GM18505 (cell line): ENCODE results near the gene SAP30BP.

ENCODE experiments used
- ATAC-seq: cut with Tn5 transposase; IDR thresholded peaks from one replicate; pipeline ENCODE4 v1.9.1; 2021; ENCODE audit not compliant: unreplicated experiment
- POLR2A ChIP-seq: IDR thresholded peaks from 4 replicates; pipeline ENCODE4 v1.6.1; 2011; ENCODE audit warnings: borderline replicate concordance; ENCODE audit not compliant: insufficient read depth, insufficient read length; ENCODE audit errors: extremely low read depth

Gene SAP30BP

DNA sequence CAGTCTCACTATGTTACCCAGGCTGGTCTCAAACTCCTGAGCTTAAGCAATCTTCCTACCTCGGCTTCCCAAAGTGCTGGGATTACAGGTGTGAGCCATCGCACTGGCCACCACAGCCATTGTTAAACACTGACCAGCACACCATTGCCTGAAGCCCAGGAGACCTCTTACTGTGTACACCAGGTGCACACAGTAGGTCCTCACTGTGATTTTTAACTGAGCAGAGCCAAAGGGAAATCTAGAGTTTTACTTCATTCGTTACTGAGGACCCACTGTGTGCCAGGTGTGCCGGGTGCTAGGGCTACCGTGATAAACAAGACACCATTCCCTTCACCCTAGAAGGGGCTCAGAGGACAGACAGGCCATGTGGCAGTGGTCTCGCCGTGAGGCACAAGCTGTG, 58.4 kb downstream of the SAP30BP start:
- no peak for ATAC-seq

DNA sequence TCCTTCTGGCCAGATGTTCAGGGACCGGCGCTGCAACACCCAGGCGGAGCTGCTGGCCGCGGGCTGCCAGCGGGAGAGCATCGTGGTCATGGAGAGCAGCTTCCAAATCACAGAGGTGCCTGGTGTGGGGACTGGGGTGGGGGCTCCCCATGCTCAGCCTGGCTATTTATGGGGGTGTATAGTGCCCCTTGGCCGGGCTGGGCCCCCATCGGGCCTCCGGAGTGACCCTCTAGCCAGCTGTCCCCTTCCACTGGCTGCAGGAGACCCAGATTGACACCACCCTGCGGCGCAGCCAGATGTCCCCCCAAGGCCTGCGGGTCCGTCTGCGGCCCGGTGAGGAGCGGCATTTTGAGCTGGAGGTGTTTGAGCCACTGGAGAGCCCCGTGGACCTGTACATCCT, 60.3 kb downstream of the SAP30BP start:
- no peak for TF ChIP-seq POLR2A
- ATAC-seq: no peak

More for the DNA sequence above, 58.4 kb downstream of the SAP30BP start:
- TF ChIP-seq POLR2A: no peak

DNA sequence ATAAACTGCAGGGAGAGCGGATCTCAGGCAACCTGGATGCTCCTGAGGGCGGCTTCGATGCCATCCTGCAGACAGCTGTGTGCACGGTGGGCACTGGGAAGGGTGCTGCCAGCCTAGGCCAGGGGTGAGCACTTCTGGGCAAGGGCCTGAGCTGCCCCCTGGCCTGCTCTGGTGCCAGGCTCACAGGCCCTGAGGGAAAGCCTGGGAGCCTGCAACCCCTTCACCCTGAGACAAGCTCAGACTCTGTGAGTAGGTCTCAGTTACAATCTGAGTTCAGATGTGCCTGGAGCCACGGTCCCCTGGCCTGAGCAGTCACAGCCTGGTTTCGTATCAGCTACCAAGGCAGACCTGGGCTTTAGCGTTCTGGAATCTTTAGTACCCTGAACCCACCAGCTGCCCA, 62.2 kb downstream of the SAP30BP start:
- TF ChIP-seq POLR2A: no peak
- no peak for ATAC-seq

DNA sequence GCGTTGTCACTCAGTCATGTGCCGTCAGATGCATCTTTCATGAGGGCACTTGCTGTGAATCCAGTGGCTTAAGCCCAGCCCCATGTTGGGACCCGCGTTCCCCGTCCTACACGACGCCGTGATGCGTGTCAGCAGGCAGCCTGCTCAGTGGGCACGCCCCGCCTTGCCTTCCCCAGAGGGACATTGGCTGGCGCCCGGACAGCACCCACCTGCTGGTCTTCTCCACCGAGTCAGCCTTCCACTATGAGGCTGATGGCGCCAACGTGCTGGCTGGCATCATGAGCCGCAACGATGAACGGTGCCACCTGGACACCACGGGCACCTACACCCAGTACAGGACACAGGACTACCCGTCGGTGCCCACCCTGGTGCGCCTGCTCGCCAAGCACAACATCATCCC, 62.9 kb downstream of the SAP30BP start:
- no peak for ATAC-seq
- TF ChIP-seq POLR2A: no peak

DNA sequence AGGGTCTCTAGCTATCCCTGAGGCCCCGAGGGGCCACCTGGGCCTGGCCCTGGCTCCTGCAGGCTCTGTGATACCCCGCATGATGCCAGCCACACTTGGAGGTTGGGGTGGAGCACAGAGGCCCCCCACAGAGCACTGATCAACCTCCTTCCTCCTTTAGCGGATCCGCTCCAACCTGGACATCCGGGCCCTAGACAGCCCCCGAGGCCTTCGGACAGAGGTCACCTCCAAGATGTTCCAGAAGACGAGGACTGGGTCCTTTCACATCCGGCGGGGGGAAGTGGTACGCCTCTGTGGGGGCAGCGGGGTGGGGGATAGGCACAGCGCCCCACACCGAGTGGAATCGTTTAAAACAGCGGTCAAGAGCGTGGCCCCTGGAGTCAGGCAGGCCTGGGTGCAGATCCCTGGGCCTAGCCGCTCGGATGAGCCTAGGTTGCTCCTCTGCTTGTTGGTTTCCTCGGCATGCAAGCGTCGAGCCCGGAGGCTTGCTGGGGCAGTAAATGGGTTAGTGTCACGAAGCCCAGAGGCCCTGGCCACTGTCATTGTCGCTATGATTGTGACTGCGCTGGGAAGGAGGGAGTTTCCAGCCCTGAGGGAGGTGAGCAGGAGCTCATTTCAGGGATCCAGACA, 64.1 kb downstream of the SAP30BP start:
- no peak for ATAC-seq
- no peak for TF ChIP-seq POLR2A

DNA sequence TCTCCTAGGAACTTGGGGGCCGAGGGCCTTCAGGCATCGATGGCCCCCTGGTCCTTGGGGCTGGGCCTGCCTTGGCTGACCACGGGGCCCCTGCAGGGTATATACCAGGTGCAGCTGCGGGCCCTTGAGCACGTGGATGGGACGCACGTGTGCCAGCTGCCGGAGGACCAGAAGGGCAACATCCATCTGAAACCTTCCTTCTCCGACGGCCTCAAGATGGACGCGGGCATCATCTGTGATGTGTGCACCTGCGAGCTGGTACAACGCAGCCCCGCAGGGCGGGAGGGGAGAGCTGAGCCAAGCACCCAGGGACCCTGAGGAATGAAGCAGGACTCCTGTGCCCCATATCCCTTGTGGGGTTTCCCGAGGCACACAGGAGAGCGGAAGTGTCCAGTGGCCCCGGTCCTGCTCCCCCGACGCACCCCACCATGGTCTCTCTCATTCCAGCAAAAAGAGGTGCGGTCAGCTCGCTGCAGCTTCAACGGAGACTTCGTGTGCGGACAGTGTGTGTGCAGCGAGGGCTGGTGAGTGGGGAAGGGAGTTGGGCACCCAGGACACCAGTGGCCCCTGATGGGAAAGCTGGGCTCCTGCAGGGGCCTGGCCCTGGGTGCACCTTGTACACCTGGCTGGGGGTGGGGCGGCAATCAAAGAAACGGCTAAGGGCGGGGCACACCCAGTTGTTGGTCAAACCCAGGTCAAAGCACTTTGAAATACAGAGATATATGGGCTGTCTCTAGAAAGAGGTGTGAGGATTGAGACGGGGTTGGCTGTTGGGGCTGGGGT, 64.8 kb downstream of the SAP30BP start:
- no peak for ATAC-seq
- no peak for TF ChIP-seq POLR2A

DNA sequence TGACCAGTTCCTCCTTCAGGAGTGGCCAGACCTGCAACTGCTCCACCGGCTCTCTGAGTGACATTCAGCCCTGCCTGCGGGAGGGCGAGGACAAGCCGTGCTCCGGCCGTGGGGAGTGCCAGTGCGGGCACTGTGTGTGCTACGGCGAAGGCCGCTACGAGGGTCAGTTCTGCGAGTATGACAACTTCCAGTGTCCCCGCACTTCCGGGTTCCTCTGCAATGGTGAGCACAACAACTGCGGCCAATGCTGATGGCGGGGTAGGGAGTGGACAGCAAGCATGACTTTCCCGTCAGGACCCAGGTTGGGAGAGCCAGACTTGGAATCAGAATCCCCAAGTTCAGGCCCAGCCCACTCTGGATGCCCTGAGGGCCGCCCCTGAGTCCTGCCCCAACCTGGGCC, 66.3 kb downstream of the SAP30BP start:
- no peak for TF ChIP-seq POLR2A
- no peak for ATAC-seq

DNA sequence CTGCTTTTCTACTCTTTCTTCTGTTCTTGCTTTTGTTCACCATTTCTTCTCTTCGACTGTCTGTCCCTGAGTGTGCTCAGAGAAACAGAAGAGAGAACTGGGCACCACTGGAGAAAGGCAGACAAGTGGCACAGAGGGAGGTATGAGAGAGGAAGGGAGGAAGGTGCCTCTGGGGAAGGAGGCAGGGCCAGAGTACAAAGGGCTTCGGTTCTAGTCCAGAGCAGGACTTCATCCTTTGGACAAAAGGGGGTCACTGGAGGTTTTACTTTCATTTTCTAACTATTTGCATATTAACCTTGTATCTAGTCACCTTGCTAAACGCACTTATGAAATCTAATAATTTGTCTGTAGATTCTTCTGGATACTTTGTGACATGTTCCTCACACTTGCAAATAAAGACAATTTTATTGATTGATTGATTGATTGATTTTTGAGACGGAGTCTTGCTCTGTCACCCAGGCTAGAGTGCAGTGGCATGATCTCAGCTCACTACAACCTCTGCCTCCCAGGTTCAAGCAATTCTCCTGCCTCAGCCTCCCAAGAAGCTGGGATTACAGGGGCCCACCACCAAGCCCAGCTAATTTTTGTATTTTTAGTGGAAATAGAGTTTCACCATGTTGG, 67.6 kb downstream of the SAP30BP start:
- ATAC-seq: no peak
- no peak for TF ChIP-seq POLR2A

DNA sequence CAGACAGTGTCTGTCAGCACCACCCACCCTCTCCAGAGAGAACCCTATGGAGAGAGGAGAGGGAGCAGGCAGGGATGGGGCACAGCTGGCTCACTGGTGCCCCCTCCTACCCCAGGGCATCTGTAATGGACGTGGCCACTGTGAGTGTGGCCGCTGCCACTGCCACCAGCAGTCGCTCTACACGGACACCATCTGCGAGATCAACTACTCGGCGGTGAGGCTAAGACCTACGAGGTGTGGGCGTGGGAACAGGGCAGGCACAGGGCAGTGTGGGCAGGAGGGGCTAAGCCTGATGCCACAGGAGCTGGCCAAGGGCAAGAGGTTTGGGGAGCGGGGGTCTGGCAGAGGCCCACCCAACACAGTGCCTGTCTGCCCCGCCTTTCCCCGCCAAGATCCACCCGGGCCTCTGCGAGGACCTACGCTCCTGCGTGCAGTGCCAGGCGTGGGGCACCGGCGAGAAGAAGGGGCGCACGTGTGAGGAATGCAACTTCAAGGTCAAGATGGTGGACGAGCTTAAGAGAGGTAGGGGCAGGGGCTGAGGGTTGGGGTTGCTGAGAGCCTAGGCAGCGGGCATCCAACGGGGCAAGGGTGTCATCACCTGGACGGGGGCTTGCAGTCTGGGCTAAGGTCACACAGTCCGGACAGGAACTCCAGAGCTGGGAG, 69.2 kb downstream of the SAP30BP start:
- no peak for TF ChIP-seq POLR2A
- ATAC-seq: no peak

DNA sequence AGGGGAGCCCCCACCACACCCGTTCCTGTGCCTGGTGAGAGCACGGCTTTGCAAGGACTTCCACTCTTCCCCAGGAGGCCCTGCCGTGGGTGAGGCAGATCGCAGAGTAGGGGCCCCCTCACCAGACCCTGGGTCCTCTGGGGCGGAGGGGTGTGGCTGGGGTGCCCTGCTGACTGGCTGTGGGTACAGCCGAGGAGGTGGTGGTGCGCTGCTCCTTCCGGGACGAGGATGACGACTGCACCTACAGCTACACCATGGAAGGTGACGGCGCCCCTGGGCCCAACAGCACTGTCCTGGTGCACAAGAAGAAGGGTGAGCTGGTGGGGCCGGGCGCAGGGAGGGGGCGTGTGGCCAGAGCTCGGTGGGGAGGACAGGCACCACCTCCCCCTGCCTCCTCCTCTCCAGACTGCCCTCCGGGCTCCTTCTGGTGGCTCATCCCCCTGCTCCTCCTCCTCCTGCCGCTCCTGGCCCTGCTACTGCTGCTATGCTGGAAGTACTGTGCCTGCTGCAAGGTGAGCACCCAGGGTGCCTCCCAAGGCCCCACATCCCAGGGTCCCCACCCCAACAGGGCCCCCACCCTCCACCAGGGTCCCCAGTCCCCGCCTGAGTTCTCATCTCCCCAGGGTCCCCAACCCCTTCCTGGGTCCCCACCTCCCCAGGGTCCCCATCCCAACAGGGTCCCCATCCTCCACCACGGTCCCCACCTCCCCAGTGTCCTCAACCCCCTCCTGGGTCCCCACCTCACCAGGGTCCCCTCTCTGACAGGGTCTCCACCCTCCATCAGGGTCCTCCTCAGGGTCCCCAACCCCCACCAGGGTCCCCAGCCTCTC, 70.2 kb downstream of the SAP30BP start:
- no peak for ATAC-seq
- no peak for TF ChIP-seq POLR2A

DNA sequence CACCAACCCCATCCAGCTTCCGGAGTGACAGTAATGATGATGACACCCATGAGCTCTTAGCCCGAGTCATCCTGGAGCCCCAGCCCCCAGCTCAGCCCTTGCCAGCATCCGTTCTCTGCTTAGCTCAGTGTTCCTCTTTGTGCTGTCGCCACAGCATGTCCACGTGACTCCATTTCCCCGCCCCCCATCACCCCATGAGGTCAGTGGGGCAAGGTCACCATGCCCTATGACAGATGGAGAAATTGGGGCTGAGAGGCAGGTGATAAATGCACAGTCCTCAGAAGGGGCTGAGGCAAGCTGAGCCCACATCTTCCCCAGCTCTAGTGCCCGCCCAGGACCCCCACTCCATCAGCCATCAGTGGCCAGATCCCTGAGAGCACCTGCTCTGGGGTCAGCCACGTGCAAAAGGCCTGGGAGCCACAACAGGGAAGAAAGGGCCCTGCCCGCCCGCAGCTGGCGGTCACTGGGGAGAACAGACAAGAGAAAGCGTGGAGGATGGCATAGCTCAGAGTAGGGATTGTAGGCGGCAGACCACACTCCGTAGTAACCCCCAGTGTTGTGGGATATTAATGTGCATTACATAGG, 71.2 kb downstream of the SAP30BP start:
- ATAC-seq: no peak
- no peak for TF ChIP-seq POLR2A

DNA sequence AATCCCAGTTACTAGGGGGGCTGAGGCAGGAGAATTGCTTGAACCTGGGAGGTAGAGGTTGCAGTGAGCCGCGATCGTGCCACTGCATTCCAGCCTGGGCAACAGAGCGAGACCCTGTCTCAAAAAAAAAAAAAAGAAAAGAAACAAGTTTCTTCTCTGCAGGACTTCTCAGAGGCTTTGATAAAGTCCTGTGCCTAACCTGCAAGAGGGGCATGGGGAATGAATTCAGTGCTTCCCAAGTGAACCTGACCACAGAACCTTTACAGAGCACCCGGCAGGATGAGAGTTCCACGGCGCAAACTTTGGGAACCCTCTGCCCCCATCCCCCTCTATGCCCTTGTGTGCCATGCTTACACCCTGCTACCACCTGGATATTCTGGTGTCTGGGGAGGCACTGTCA, 72.0 kb downstream of the SAP30BP start:
- no peak for TF ChIP-seq POLR2A

More for the DNA sequence above, 72.0 kb downstream of the SAP30BP start:
- no peak for ATAC-seq
